ENCODE data around the gene METTL22.

DNA sequence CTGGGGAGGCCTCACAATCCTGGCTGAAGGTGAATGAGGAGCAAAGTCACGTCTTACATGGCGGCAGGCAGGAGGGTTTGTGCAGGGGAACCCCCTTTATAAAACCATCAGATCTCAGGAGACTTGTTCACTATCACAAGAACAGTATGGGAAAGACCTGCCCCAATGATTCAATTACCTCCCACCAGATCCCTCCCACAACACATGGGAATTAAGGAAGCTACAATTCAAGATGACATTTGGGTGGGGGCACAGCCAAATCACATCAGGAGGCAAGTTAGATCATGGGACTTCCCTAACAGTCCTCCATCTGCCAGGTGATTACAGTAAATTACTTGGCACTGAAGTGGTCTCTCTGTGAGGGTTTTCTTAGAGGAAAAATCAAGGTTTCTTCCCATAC lies 36.5 kb upstream of the METTL22 start:
- TF ChIP-seq POLR2A (IDR thresholded peaks at IDR 0.05) (no peak), CTCF (IDR thresholded peaks at IDR 0.05) (no peak), POLR2AphosphoS5 (IDR thresholded peaks at IDR 0.05) (no peak)
